Measurements from ENCODE around the gene NHLRC4.

- TF ChIP-seq EZH2 (IDR thresholded peaks at IDR 0.05; ENCODE audit: low read length, missing control alignments) (no peak), CTCF (conservative IDR thresholded peaks at IDR 0.05 in 1 of 2, IDR thresholded peaks at IDR 0.05 in 1 of 2; ENCODE audit: low read depth in 1 of 2, low read length in 2 of 2) (no peak)
Measured at GRCh38 chr16:556474-557173, 10.2 kb upstream of the NHLRC4 start.
